Measurements from ENCODE around the gene PRKCSH.

PRKCSH gene

GRCh38 chr19:11418549-11419506 is 16.6 kb upstream of the PRKCSH start, which contains the start of gene RGL3:
Gene RGL3 (minus strand): TSS chr19:11419314. CDS start chr19:11419278, 36 bp downstream.
- Histone ChIP-seq H3K27me3 (ENCODE audit: control insufficient read depth in 5 of 5, insufficient read depth in 4 of 5, low read length in 5 of 5) (peaks cover 13 to 38% (median 28%) of the 10 kb centered on the region in 5 donors), H3K4me3 (ENCODE audit: low read depth in 1 of 5, low read length in 5 of 5) (peak within 1 kb of the TSS; percentile 48 to 73 (median 67)), H3K4me1 (ENCODE audit: control insufficient read depth in 5 of 5, insufficient read depth in 5 of 5, low read length in 5 of 5) (peaks cover 0 to 45% (median 42%) of the 10 kb centered on the region in 5 donors), H3K27ac (ENCODE audit: low read depth, low read length) (no peak within 1 kb of the TSS), H3K36me3 (ENCODE audit: control insufficient read depth in 5 of 5, insufficient read depth in 5 of 5, low read length in 5 of 5) (no peaks in the 10 kb centered on the region), H3K9me3 (ENCODE audit: control insufficient read depth in 5 of 5, low read length in 5 of 5) (no peaks in the 10 kb centered on the region), H3K9ac (ENCODE audit: low read length in 5 of 5) (peak within 1 kb of the TSS in 4 of 5 donors; percentile 31 to 72 (median 62))

DNA sequence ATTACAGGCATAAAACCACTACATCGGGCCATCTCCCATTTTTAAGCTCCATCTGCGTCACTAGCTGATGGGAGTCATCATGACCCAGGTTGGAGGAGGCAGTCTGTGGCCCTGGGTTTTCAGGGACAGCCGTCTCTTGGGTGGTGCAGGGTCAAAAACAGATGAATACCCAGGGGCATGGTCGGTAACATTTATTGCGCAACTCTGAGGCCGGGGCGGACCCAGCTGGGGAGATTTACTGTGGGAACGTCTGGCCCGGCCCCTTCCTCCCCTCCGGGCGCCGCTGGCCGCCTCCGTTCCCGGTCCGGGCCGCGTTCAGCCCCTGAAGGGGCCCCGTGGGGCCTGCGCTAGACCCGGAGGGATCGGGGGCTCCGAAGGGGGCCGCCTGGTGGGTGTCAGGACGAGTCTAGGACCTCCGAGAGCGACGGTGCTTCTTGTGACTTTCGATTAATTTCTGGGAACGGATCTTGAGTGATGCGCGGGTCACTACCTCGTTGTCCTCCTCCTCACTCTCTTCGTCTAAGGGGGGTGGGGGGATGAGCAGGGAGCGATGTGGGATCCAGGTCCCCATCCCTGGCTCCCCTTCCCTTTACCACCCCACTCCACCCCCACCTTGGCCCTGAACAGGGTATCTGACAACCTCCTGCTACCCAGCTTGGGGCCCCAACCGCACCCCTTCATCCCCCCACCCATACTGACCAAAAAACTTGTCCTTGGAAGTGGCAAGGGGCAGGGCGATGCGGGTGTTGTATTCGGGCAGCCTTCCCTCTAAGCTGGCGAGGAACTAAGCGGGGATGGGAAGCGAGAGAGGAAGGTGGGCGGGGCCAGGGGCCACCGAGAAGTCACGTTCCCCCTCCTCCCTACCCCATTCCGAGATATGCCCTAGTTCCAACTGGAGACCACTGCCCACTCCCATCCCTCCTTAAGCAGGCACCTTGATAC is 14.7 kb upstream of the PRKCSH start:
- H3K9me3 ChIP-seq (ENCODE audit: control insufficient read depth in 5 of 5, low read length in 5 of 5), result no peaks in the 10 kb centered on the region
- H3K36me3 ChIP-seq (ENCODE audit: control insufficient read depth in 5 of 5, insufficient read depth in 5 of 5, low read length in 5 of 5), result no peaks in the 10 kb centered on the region
- H3K4me3 ChIP-seq (ENCODE audit: low read depth in 1 of 5, low read length in 5 of 5), result peak overlapping the region; percentile 19 to 62 (median 55)
- peaks cover 13 to 41% (median 29%) of the 10 kb centered on the region in 5 donors for H3K27me3 ChIP-seq (ENCODE audit: control insufficient read depth in 5 of 5, insufficient read depth in 4 of 5, low read length in 5 of 5)
- H3K9ac ChIP-seq (ENCODE audit: low read length in 5 of 5), result peak overlapping the region in 3 of 5 donors; percentile 3 to 51 (median 23)
- H3K27ac ChIP-seq (ENCODE audit: low read depth, low read length), result no peak overlapping the region
- peaks cover 0 to 45% (median 42%) of the 10 kb centered on the region in 5 donors for H3K4me1 ChIP-seq (ENCODE audit: control insufficient read depth in 5 of 5, insufficient read depth in 5 of 5, low read length in 5 of 5)

DNA sequence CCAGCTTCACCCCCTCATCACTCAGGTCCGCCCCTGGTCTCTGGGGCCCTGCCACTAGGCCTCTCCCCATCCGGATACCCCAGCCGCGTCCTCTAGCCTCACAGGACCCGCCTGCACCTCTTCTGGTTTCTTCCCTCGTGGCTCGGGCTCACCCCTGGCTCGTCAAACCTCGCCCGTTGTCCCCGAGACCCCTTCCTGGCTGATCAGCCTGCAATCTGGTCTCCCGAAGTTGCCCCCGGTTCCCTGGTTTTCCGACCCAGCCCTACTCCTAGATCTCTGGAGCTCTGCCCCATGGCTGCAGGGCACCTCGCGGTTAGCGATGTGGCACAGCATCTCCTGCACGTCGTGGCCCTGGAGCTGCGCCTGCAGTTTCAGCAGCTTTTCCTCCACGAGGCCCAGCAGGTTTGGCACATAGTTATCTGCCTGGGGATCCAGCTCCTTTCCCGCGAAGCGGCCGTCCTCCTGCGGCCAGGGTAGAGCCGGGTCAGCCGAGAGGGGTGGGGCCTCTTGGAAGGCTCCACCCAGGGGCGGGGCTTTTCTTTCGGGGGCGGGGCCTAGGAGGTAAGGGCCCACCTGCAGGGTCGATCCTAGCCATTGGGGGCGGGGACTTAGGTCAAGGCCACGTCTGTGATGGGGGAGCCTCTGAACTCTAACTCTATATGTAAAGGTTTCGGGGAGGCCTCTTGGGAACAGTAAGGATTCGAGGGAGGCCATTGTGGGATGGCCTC is 13.9 kb upstream of the PRKCSH start:
- Histone ChIP-seq H3K36me3 (ENCODE audit: control insufficient read depth in 5 of 5, insufficient read depth in 5 of 5, low read length in 5 of 5) (no peaks in the 10 kb centered on the region), H3K4me3 (ENCODE audit: low read depth in 1 of 5, low read length in 5 of 5) (peak overlapping the region in 4 of 5 donors; percentile 33 to 62 (median 54)), H3K4me1 (ENCODE audit: control insufficient read depth in 5 of 5, insufficient read depth in 5 of 5, low read length in 5 of 5) (peaks cover 0 to 45% (median 42%) of the 10 kb centered on the region in 5 donors), H3K9ac (ENCODE audit: low read length in 5 of 5) (no peak overlapping the region), H3K27me3 (ENCODE audit: control insufficient read depth in 5 of 5, insufficient read depth in 4 of 5, low read length in 5 of 5) (peaks cover 13 to 41% (median 29%) of the 10 kb centered on the region in 5 donors), H3K9me3 (ENCODE audit: control insufficient read depth in 5 of 5, low read length in 5 of 5) (no peaks in the 10 kb centered on the region), H3K27ac (ENCODE audit: low read depth, low read length) (no peak overlapping the region)

- no peak overlapping the region for H3K27ac ChIP-seq (ENCODE audit: low read depth, low read length)
- no peaks in the 10 kb centered on the region for H3K9me3 ChIP-seq (ENCODE audit: control insufficient read depth in 5 of 5, low read length in 5 of 5)
- H3K36me3 ChIP-seq (ENCODE audit: control insufficient read depth in 5 of 5, insufficient read depth in 5 of 5, low read length in 5 of 5), result no peaks in the 10 kb centered on the region
- H3K4me3 ChIP-seq (ENCODE audit: low read depth in 1 of 5, low read length in 5 of 5), result peak overlapping the region in 4 of 5 donors; percentile 22 to 62 (median 44)
- peaks cover 0 to 45% (median 42%) of the 10 kb centered on the region in 5 donors for H3K4me1 ChIP-seq (ENCODE audit: control insufficient read depth in 5 of 5, insufficient read depth in 5 of 5, low read length in 5 of 5)
- peaks cover 13 to 41% (median 28%) of the 10 kb centered on the region in 5 donors for H3K27me3 ChIP-seq (ENCODE audit: control insufficient read depth in 5 of 5, insufficient read depth in 4 of 5, low read length in 5 of 5)
- peak overlapping the region in 1 of 5 donors; percentile 20 for H3K9ac ChIP-seq (ENCODE audit: low read length in 5 of 5)
These were observed 13.0 kb upstream of the PRKCSH start for GRCh38 chr19:11422163-11423065.

DNA sequence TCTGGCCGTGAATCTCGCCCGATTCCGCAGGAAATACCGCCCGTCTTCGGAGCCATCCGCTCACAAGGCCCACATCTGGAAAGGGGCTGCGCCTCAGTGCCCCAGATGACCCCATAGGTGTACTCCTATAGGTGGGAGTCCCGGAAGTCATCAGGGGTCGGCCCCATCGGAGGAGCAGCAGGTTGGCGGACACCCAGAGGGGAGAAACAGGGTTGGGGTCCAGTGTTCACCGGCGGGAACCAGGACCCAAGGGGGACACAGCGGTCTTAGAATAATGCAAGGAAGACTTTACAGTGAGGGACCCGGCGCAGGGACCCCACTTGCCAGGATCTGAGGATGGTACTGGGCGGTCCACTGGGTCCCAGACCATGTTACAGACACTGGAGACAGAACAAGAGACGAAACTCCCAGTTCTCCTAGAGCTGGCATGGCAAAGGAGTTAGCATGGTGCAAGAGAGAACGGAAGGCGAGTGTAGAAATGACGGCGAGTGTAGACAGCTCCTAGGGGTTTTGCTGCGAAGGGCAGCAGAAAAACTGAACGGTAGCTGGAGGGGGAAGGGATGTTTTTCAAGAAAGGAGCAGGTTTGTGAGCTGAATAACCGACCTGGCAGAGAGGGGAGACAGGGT is 12.2 kb upstream of the PRKCSH start:
- H3K9me3 ChIP-seq (ENCODE audit: control insufficient read depth in 5 of 5, low read length in 5 of 5), result no peaks in the 10 kb centered on the region
- H3K36me3 ChIP-seq (ENCODE audit: control insufficient read depth in 5 of 5, insufficient read depth in 5 of 5, low read length in 5 of 5), result no peaks in the 10 kb centered on the region
- peaks cover 13 to 41% (median 28%) of the 10 kb centered on the region in 5 donors for H3K27me3 ChIP-seq (ENCODE audit: control insufficient read depth in 5 of 5, insufficient read depth in 4 of 5, low read length in 5 of 5)
- no peak overlapping the region for H3K27ac ChIP-seq (ENCODE audit: low read depth, low read length)
- peaks cover 0 to 43% (median 41%) of the 10 kb centered on the region in 5 donors for H3K4me1 ChIP-seq (ENCODE audit: control insufficient read depth in 5 of 5, insufficient read depth in 5 of 5, low read length in 5 of 5)
- no peak overlapping the region for H3K9ac ChIP-seq (ENCODE audit: low read length in 5 of 5)
- H3K4me3 ChIP-seq (ENCODE audit: low read depth in 1 of 5, low read length in 5 of 5), result no peak overlapping the region

- H3K4me1 ChIP-seq (ENCODE audit: control insufficient read depth in 5 of 5, insufficient read depth in 5 of 5, low read length in 5 of 5), result peaks cover 0 to 38% (median 36%) of the 10 kb centered on the region in 5 donors
- no peak overlapping the region for H3K9ac ChIP-seq (ENCODE audit: low read length in 5 of 5)
- H3K27ac ChIP-seq (ENCODE audit: low read depth, low read length), result no peak overlapping the region
- no peaks in the 10 kb centered on the region for H3K9me3 ChIP-seq (ENCODE audit: control insufficient read depth in 5 of 5, low read length in 5 of 5)
- H3K4me3 ChIP-seq (ENCODE audit: low read depth in 1 of 5, low read length in 5 of 5), result no peak overlapping the region
- H3K36me3 ChIP-seq (ENCODE audit: control insufficient read depth in 5 of 5, insufficient read depth in 5 of 5, low read length in 5 of 5), result no peaks in the 10 kb centered on the region
- H3K27me3 ChIP-seq (ENCODE audit: control insufficient read depth in 5 of 5, insufficient read depth in 4 of 5, low read length in 5 of 5), result peaks cover 13 to 37% (median 28%) of the 10 kb centered on the region in 5 donors
These were observed 11.6 kb upstream of the PRKCSH start for GRCh38 chr19:11423791-11424181.

GRCh38 chr19:11425719-11426457 is 9.5 kb upstream of the PRKCSH start:
- Histone ChIP-seq H3K4me3 (ENCODE audit: low read depth in 1 of 5, low read length in 5 of 5) (no peak overlapping the region), H3K9ac (ENCODE audit: low read length in 5 of 5) (no peak overlapping the region), H3K36me3 (ENCODE audit: control insufficient read depth in 5 of 5, insufficient read depth in 5 of 5, low read length in 5 of 5) (no peaks in the 10 kb centered on the region), H3K27me3 (ENCODE audit: control insufficient read depth in 5 of 5, insufficient read depth in 4 of 5, low read length in 5 of 5) (peaks cover 13 to 29% (median 24%) of the 10 kb centered on the region in 5 donors), H3K9me3 (ENCODE audit: control insufficient read depth in 5 of 5, low read length in 5 of 5) (no peaks in the 10 kb centered on the region), H3K4me1 (ENCODE audit: control insufficient read depth in 5 of 5, insufficient read depth in 5 of 5, low read length in 5 of 5) (peaks cover 0 to 22% (median 20%) of the 10 kb centered on the region in 5 donors), H3K27ac (ENCODE audit: low read depth, low read length) (no peak overlapping the region)

- no peaks in the 10 kb centered on the region for H3K9me3 ChIP-seq (ENCODE audit: control insufficient read depth in 5 of 5, low read length in 5 of 5)
- no peak overlapping the region for H3K4me3 ChIP-seq (ENCODE audit: low read depth in 1 of 5, low read length in 5 of 5)
- H3K27me3 ChIP-seq (ENCODE audit: control insufficient read depth in 5 of 5, insufficient read depth in 4 of 5, low read length in 5 of 5), result peaks cover 13 to 21% (median 16%) of the 10 kb centered on the region in 5 donors
- H3K36me3 ChIP-seq (ENCODE audit: control insufficient read depth in 5 of 5, insufficient read depth in 5 of 5, low read length in 5 of 5), result no peaks in the 10 kb centered on the region
- no peak overlapping the region for H3K27ac ChIP-seq (ENCODE audit: low read depth, low read length)
- H3K9ac ChIP-seq (ENCODE audit: low read length in 5 of 5), result no peak overlapping the region
- peaks cover 0 to 14% (median 13%) of the 10 kb centered on the region in 5 donors for H3K4me1 ChIP-seq (ENCODE audit: control insufficient read depth in 5 of 5, insufficient read depth in 5 of 5, low read length in 5 of 5)
These were observed 8.8 kb upstream of the PRKCSH start for GRCh38 chr19:11426656-11427055.
